GM18951 (cell line): ENCODE results near the gene CHRM2.

ENCODE experiments used
- POLR2A ChIP-seq: IDR thresholded peaks from 4 replicates; pipeline ENCODE4 v1.6.1; 2011; ENCODE audit warnings: mild to moderate bottlenecking; ENCODE audit not compliant: insufficient read length, insufficient read depth; ENCODE audit errors: extremely low read depth
- in situ Hi-C: fragments of 300-500 bp; cut with MboI; formaldehyde crosslinking; loops from one replicate; pipeline ENCODE4 v1.12.0; 2022; ENCODE audit warnings: low sequenced_read_pairs, mixed read lengths, inconsistent platforms; ENCODE audit not compliant: unreplicated experiment

Gene CHRM2

DNA sequence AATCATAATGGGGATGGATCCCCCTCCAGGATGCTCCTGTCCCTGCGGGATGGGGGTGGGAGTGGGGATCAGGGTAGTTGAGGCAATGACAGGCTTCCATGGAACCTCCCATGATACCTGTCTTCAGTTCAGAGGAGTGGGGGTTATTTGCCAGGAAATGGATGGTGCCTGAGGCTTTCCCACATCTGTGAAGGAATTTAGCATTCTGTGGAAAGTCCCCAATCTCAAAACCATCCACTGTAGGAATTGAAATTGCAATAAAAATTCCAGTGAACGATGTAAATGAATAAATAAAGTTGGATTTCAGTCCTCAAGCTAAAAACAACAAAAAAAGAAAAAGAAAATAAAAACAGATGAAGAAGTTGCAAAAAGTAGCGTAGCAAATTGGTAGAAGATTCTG is 81.9 kb downstream of the CHRM2 start:
- in situ Hi-C loops, result no loop called here
- no peak for TF ChIP-seq POLR2A

DNA sequence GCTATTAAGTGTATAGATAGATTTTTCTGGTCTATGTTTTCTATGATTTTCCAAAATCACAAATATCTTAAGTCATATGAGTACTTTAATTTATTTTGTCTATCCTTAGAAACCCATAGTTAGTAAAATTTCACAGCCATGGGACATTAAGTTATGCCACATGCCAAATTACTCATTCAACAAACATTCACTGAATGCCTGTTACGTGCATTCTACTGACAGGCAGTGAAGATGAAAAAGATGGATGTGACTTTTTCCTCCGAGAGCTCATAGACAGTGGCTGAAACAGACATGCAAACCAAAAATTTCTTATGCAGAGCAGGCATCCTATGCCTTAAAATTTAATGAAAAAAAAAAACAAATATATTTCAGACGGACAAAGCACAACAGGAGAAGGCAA is 84.9 kb downstream of the CHRM2 start:
- TF ChIP-seq POLR2A, result no peak
- in situ Hi-C loops, result no loop called here

DNA sequence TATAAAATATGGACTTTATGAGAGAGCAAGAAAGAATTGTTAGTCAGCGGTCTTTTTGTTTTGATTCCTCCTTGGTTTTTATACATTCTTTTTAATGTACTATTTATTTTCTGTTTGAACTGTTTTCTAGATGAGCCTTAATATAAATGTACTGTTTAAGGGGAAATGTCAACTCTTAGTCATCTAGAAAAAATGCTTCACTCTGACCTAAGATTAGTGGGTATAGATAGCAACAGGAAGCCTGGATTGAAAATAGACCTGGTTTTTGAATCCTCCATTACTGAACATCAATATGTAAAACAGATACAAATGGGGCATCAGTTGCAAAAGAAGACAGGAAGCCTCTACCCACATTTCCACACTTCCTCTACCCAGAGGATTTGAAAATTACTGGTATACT is 87.8 kb downstream of the CHRM2 start:
- in situ Hi-C loops, result no loop called here
- TF ChIP-seq POLR2A, result no peak

DNA sequence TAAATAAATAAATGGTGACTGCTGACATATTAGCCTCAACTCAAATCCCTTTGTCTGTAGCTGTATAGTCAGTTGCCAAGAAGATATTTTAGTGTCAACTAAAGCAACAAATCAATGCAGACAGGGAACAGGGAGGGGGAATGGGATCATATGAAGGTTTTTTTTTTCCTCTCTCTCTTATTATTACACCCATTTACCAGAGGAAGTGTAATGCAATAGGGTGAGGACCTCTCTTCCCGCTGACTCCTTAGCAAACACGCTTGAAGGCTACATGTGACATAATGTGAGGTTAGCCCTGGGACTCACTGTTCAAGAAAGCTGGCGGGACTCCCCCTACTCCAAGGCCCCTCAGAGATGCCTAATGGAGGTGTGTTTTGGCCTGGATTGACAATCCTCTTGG is 88.2 kb downstream of the CHRM2 start:
- no peak for TF ChIP-seq POLR2A
- in situ Hi-C loops, result no loop called here

DNA sequence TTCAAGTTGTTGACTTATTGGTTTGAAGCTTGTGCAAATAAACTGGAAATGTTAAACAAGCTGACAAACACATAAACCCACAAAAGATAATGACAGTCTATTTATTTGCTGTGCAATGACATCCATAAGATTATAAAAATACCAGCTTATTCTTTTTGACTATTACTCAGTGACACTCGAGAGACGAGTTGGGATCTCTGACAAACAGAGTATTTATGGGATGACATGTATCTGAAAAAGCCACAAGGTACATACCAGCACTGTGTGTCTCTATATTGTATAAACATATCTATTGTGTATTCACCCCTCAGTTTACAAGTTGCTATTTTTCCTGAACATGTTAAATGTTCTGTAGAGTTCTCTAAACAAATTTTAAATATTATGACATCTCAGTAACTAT is 88.9 kb downstream of the CHRM2 start:
- no peak for TF ChIP-seq POLR2A
- in situ Hi-C loops, result no loop called here

DNA sequence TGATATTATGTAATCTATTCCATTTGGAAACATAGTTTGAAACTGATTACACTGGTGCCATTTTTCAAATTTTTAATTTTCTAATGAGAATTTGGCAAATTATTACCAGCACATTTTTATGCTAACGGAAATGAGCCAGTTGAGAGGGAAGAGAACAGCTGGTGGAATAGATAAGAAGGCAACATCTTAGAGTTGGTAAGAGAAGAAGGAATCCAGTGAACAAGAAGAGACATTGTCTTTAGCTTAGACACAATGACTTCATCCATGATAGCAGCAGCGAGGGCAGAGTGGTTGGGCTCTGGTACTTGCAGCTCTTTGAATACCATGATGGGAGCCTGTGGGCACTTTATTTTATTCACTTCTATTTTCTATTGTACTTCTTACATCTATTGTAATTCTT is 89.6 kb downstream of the CHRM2 start:
- in situ Hi-C loops, result no loop called here
- TF ChIP-seq POLR2A, result no peak

DNA sequence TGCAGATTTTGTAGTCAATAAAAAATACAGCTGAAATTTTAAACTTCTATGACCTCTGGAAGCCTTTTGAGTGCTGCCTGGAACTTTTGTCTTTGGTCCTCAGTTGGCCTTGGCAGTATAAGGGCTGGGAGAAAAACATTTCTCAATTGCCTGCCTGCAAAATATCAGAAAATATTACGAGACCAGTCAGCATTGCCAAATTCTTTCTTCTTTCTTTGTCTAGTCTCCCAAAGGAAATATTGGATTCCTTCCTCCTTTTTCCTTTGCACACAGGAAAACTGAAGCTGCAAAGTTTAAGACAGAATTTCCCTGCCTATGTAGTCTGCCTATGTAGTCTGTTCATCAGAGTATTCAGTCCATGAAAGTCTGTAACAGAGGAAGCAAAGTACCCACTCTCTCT is 95.9 kb downstream of the CHRM2 start:
- in situ Hi-C loops, result no loop called here
- TF ChIP-seq POLR2A, result no peak

DNA sequence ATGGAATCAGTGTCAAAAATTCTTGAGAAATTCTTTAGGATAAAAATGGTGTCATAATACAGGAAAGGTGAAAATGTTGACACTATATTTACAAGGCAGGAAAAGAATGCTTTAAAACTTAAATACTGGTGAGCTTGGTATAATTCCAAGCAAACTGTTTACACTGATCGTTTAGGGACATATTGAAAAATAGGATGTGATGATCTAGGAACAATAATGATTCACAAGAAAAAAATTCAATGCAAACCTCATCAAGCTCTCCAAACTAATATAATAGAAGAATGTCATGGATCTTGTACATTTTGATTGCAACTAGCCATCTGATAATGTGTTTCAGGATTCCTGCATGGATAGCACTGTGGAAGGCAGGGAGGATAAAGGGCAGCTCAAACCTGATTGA is 98.4 kb downstream of the CHRM2 start:
- in situ Hi-C loops, result no loop called here

DNA sequence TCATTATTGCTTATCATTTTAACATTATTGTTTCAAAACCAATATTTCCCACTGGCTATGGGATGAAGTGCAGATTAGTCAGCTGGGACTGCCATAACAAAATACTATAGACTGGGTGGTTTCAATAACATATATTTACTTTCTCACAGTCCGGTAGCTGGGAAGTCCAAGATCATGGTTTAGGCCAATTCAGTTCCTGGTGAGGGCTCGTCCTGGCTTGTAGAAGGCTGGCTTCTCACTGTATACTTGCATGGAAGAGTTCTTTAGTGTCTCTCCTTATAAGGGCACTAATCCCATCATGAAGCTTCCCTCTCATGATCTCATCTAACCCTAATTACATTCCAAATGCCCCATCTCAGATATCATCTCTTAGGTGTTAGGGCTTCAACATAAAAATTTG is 101.3 kb downstream of the CHRM2 start:
- TF ChIP-seq POLR2A, result no peak
- in situ Hi-C loops, result no loop called here

More for the DNA sequence above, 98.4 kb downstream of the CHRM2 start:
- no peak for TF ChIP-seq POLR2A

DNA sequence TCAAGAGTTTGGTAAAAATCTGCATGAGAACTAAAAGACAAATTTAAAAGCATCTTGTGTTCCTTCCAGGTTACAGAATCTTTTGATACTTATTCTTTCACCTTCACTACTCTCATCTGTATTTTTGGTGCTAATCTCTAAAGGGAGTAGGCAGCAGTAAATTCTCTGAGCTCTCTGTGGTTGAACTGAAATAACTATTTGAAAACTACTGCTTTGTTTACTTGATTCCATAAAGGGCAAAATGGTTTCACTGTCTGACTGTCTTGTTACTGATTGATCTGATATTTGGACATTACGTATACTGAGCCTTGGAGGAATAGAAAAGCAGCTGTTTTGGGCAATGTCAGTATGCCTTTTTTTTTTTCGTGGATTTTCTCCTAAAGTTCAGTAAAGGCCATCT is 103.3 kb downstream of the CHRM2 start:
- TF ChIP-seq POLR2A, result no peak
- in situ Hi-C loops, result no loop called here

DNA sequence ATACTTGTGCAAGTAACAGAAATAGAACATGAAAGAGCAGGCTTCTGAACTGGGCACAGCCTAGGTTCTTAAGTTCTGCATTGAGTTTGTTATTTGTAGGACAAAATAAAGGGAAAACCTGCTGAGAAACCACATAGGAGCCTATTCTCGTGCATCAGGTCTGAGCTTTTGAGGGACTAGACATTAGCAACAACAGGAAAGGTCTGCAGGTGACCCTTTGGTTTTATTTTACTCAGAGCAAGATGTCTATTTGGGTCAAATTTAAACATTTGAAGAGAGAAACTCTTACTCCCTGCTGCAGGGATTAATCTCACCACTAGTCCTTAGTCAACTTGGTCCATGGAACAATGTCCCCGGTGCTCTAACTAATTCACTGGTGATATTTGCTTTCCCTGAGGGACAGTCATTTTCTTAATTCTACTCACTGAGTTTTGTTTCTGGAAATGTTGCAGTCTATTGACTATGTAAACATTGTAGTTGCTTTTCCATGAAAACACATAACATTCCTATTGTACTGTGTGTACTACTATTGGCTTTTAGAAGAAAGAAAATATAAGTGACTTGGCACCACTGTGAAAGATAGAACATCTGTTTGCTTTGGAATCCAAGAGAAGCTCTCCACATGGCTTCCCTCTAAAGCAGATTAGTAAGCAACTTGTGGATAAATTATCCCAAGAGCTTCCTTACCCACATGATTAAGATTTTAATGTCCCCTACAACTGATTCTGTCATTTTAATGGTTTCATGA is 108.2 kb downstream of the CHRM2 start:
- no peak for TF ChIP-seq POLR2A
- in situ Hi-C loops, result no loop called here

DNA sequence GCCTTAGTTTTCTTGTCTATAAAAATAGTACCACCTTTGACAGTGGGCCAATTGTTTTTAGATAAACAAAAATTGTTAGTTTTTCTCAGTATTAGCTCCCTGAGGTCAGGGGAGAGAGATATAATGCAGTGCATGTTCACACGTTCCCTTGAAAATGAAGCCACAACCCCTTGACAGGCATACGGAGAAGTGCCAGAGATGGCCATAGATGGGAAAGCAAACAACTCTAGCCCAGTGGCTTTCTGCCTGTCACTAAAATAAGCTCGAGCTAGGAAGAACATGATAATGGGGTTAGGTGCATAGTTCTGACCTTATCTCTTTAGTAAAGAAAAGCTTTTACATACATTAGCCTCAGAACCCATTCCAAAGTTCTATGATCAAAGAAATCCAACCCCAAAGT is 124.9 kb downstream of the CHRM2 start:
- TF ChIP-seq POLR2A, result no peak
- in situ Hi-C loops, result no loop called here

DNA sequence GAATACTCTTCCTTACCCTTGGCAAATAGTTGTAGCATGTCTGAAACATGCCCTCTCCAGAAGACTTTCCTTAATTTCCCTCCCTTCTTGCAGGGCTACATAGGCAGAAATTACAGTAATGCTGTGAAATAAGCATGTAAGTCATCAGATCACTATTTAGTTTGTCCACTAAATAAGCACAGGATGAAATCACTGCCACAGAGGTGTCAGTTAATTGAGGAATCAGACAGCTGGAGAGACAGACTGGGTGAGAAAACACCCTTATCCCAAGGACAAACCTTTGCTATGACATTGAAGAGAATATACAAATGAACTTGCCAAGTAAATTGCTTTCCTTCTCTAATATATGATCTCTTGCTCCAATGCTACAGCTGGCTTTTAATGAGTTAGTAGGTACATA is 129.3 kb downstream of the CHRM2 start:
- TF ChIP-seq POLR2A, result no peak
- in situ Hi-C loops, result no loop called here

DNA sequence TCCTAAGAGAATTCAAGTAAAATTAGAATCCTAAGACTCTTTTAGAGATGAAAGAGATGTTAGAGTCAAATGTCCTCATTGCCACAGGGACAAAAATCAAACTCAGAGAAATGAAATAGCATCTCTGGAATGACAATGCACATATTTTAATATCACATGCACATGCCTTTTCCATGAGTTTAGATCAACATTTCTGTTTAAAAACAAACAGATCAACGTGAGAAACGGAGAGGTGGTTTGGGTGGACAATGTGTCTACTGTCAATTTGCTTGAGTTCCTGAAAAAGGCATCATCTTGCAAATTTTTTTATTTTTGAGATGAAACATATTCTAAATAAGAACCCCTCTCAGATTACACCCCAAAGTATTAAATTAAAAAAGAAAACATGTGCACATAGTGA is 130.0 kb downstream of the CHRM2 start:
- in situ Hi-C loops, result no loop called here
- TF ChIP-seq POLR2A, result no peak

DNA sequence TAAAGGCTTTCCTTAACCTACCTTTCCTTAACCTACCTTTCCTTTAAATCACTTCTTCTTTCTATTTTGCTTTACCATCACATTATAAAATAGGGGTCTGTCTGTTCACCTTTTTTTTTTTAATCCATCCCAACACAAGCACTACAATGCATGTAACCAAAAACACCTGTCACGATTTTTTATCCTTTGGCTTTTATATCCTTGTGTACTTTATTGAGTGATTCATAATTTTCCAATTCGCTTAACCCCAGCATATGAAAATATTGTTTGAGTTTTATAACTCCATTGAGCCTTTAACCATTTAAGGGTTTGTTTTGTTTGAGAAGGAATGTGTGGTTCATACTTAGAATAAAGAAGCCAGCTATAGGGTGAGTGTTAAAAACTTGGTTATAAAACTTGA is 132.2 kb downstream of the CHRM2 start:
- in situ Hi-C loops, result no loop called here
- no peak for TF ChIP-seq POLR2A
